Keratinocyte (primary cell): ENCODE results near the gene ACO2. TPM values are rescaled to one million over a fixed set of nuclear protein-coding genes. Genes with fewer than 3 reads are reported as not detected.

ENCODE experiments used
- DNase-seq: peaks from one replicate; pipeline ENCODE4 v3.0.0-alpha.2; 2011; ENCODE audit warnings: low read depth, missing footprints, low spot score
- FAIRE-seq: peaks from 2 replicates; lab custom pipeline; 2011; peaks lifted over from hg19 to GRCh38; lab: Jason Lieb, UNC
- H2AFZ ChIP-seq: 2 replicates; pipeline ENCODE4 v1.6.0; 2012; ENCODE audit warnings: low read length, control low read depth, inconsistent platforms; ENCODE audit not compliant: control insufficient read depth
- H3K27ac ChIP-seq: 2 replicates; pipeline ENCODE4 v1.5.1; 2011; ENCODE audit warnings: low read length; ENCODE audit not compliant: control insufficient read depth, insufficient read depth
- H3K27me3 ChIP-seq: 3 replicates; pipeline ENCODE4 v1.6.0; 2011; ENCODE audit warnings: low read length; ENCODE audit not compliant: control insufficient read depth, insufficient read depth; ENCODE audit errors: extremely low read depth
- H3K36me3 ChIP-seq, 2 experiments: 2 replicates in 1 of 2; 3 replicates in 1 of 2; pipeline ENCODE4 v1.5.1; 2011; ENCODE audit warnings: low read length in 2 of 2, mild to moderate bottlenecking in 1 of 2; ENCODE audit not compliant: control insufficient read depth in 2 of 2, insufficient read depth in 2 of 2; ENCODE audit errors: extremely low read depth in 1 of 2
- H3K4me1 ChIP-seq: 3 replicates; pipeline ENCODE4 v1.5.1; 2011; ENCODE audit warnings: low read length; ENCODE audit not compliant: control insufficient read depth, insufficient read depth; ENCODE audit errors: extremely low read depth
- H3K4me2 ChIP-seq: 3 replicates; pipeline ENCODE4 v1.6.0; 2011; ENCODE audit warnings: low read depth, low read length; ENCODE audit not compliant: control insufficient read depth, insufficient read depth; ENCODE audit errors: extremely low read depth
- H3K4me3 ChIP-seq, 3 experiments: fragments of 200-600 bp in 1 of 3; sonication (generic) in 1 of 3; 2 replicates in 2 of 3; 3 replicates in 1 of 3; pipeline ENCODE4 v1.5.1; 2011 to 2016; ENCODE audit warnings: low read length in 3 of 3, mild to moderate bottlenecking in 3 of 3, control low read depth in 2 of 3, inconsistent platforms in 1 of 3, low read depth in 1 of 3, mixed read lengths in 1 of 3, mixed run types in 1 of 3, moderate library complexity in 1 of 3; ENCODE audit not compliant: control insufficient read depth in 2 of 3, insufficient read depth in 2 of 3; ENCODE audit errors: extremely low read depth in 1 of 3
- H3K79me2 ChIP-seq: 2 replicates; pipeline ENCODE4 v1.6.0; 2012; ENCODE audit warnings: low read length; ENCODE audit not compliant: control insufficient read depth, insufficient read depth
- H3K9ac ChIP-seq: 3 replicates; pipeline ENCODE4 v1.6.0; 2011; ENCODE audit warnings: low read length; ENCODE audit not compliant: control insufficient read depth, insufficient read depth; ENCODE audit errors: extremely low read depth
- H3K9me1 ChIP-seq: 3 replicates; pipeline ENCODE4 v1.6.0; 2011; ENCODE audit warnings: low read length; ENCODE audit not compliant: control insufficient read depth, insufficient read depth; ENCODE audit errors: extremely low read depth
- H3K9me3 ChIP-seq: 2 replicates; pipeline ENCODE4 v1.5.1; 2012; ENCODE audit warnings: low read depth, low read length; ENCODE audit not compliant: control insufficient read depth
- H4K20me1 ChIP-seq: 3 replicates; pipeline ENCODE4 v1.6.0; 2011; ENCODE audit warnings: low read length; ENCODE audit not compliant: control insufficient read depth, insufficient read depth; ENCODE audit errors: extremely low read depth
- CTCF ChIP-seq, 3 experiments: IDR thresholded peaks in 1 of 3; conservative IDR thresholded peaks in 1 of 3; optimal IDR thresholded peaks in 1 of 3; 2 replicates in 2 of 3; 3 replicates in 1 of 3; pipeline versions ENCODE3 to v1.5.1; 2011; ENCODE audit warnings: low read length in 3 of 3, mild to moderate bottlenecking in 3 of 3, moderate library complexity in 2 of 3, control low read depth in 1 of 3, inconsistent platforms in 1 of 3; ENCODE audit not compliant: insufficient read depth in 2 of 3; ENCODE audit errors: extremely low read depth in 1 of 3
- EZH2 ChIP-seq: IDR thresholded peaks from one replicate; pipeline ENCODE4 v1.6.1; 2012; ENCODE audit warnings: inconsistent platforms, mild to moderate bottlenecking, low read length, moderate library complexity
- dilution Hi-C: fragments of 300-500 bp; cut with MboI; formaldehyde crosslinking; loops from one replicate; pipeline ENCODE4 v1.7.0; 2020; ENCODE audit warnings: low sequenced_read_pairs; ENCODE audit not compliant: extremely low pct_ligation_motif_present
- polyA plus RNA-seq, 5 experiments: library from polyadenylated mRNA; depleted of rRNA in 3 of 5; stranded (reverse) in 3 of 5; stranded (forward) in 1 of 5; unstranded in 1 of 5; fragments of >200 nt; gene quantifications; 1 replicate in 1 of 5; 2 replicates in 3 of 5; 3 replicates in 1 of 5; pipeline versions ENCODE4 v1.2.1 to v1.2.3, GENCODE V29; 2011 to 2012; ENCODE audit warnings: missing spikeins in 2 of 5, low read depth in 1 of 5, low replicate concordance in 1 of 5

ACO2 gene
- polyA plus RNA-seq, 1 donor (not counting 4 experiments of a cell fraction or from before 2014, with no cell fraction given): 37.2 TPM

GRCh38 chr22:41551877-41552582 is 83.1 kb downstream of the ACO2 start:
- Histone ChIP-seq H3K4me2 (no peak overlapping the region), H3K9me3 (no peaks in the 10 kb centered on the region), H3K4me3 (no peak overlapping the region), H3K27me3 (peaks cover 6% of the 10 kb centered on the region), H3K79me2 (no peaks in the 10 kb centered on the region), H3K9me1 (no peaks in the 10 kb centered on the region), H3K9ac (no peak overlapping the region), H3K4me1 (no peaks in the 10 kb centered on the region), H4K20me1 (no peaks in the 10 kb centered on the region), H3K36me3 (no peaks in the 10 kb centered on the region), H2AFZ (no peak overlapping the region), H3K27ac (no peak overlapping the region)
- FAIRE-seq (no peak), DNase-seq (no peak)
- TF ChIP-seq CTCF (optimal IDR thresholded peaks at IDR 0.05 in 1 of 3, IDR thresholded peaks at IDR 0.05 in 1 of 3, conservative IDR thresholded peaks at IDR 0.05 in 1 of 3; ENCODE audit: extremely low read depth in 1 of 3, insufficient read depth in 2 of 3, low read length in 3 of 3) (no peak), EZH2 (no peak)
- dilution Hi-C loops: no loop called here

- H3K27ac ChIP-seq: no peak overlapping the region
- no peak overlapping the region for H3K4me2 ChIP-seq
- no peak overlapping the region for H3K4me3 ChIP-seq
- DNase-seq (no peak), FAIRE-seq (no peak)
- no peak overlapping the region for H3K9ac ChIP-seq
- H3K9me1 ChIP-seq: no peaks in the 10 kb centered on the region
- no peak overlapping the region for H2AFZ ChIP-seq
- no peaks in the 10 kb centered on the region for H4K20me1 ChIP-seq
- no peaks in the 10 kb centered on the region for H3K4me1 ChIP-seq
- no peaks in the 10 kb centered on the region for H3K9me3 ChIP-seq
- no peaks in the 10 kb centered on the region for H3K36me3 ChIP-seq
- TF ChIP-seq CTCF (optimal IDR thresholded peaks at IDR 0.05 in 1 of 3, IDR thresholded peaks at IDR 0.05 in 1 of 3, conservative IDR thresholded peaks at IDR 0.05 in 1 of 3; ENCODE audit: extremely low read depth in 1 of 3, insufficient read depth in 2 of 3, low read length in 3 of 3) (no peak), EZH2 (no peak)
- no peaks in the 10 kb centered on the region for H3K79me2 ChIP-seq
- dilution Hi-C loops: no loop called here
- peaks cover 12% of the 10 kb centered on the region for H3K27me3 ChIP-seq
Measured at GRCh38 chr22:41555325-41555982, 86.5 kb downstream of the ACO2 start.
